ENCODE results near the gene EIF4G1. TPM values are rescaled to one million over a fixed set of nuclear protein-coding genes. Genes with fewer than 3 reads are reported as not detected.

Gene EIF4G1
- polyA plus RNA-seq, 3 donors from 2014 or later: 6.4 to 55.9 (median 13.4) TPM

- H3K4me3 Mint-ChIP-seq: no peak overlapping the region
- H3K27ac Mint-ChIP-seq: no peak overlapping the region
- H3K36me3 Mint-ChIP-seq: no peaks in the 10 kb centered on the region
- H3K27me3 Mint-ChIP-seq (ENCODE audit: low read depth in 3 of 3): peaks cover 2 to 4% (median 4%) of the 10 kb centered on the region in 3 donors
- no peaks in the 10 kb centered on the region for H3K4me1 Mint-ChIP-seq
- no peaks in the 10 kb centered on the region for H3K9me3 Mint-ChIP-seq
- no peak for DNase-seq
These were observed 22.5 kb upstream of the EIF4G1 start for GRCh38 chr3:184291738-184292445.

GRCh38 chr3:184295771-184296170 lies 18.6 kb upstream of the EIF4G1 start:
- Mint-ChIP-seq H3K27ac (peak overlapping the region in 1 of 6 donors; percentile 22), H3K4me1 (peaks cover 21 to 23% of the 10 kb centered on the region in 2 donors), H3K9me3 (no peaks in the 10 kb centered on the region), H3K4me3 (no peak overlapping the region), H3K27me3 (ENCODE audit: low read depth in 3 of 3) (peaks cover 2 to 8% (median 2%) of the 10 kb centered on the region in 3 donors), H3K36me3 (peaks cover 0 to 4% (median 0%) of the 10 kb centered on the region in 3 donors)
- no peak for DNase-seq

GRCh38 chr3:184296616-184297015 lies 17.8 kb upstream of the EIF4G1 start:
- Mint-ChIP-seq H3K27ac (no peak overlapping the region), H3K9me3 (no peaks in the 10 kb centered on the region), H3K4me3 (peak overlapping the region in 4 of 5 donors; percentile 29 to 92 (median 50)), H3K4me1 (peaks cover 22 to 29% of the 10 kb centered on the region in 2 donors), H3K27me3 (ENCODE audit: low read depth in 3 of 3) (peaks cover 0 to 6% (median 2%) of the 10 kb centered on the region in 3 donors), H3K36me3 (peaks cover 0 to 9% (median under 1%) of the 10 kb centered on the region in 3 donors)
- no peak for DNase-seq

- Mint-ChIP-seq H3K9me3 (no peaks in the 10 kb centered on the region), H3K36me3 (peaks cover 3 to 26% (median 13%) of the 10 kb centered on the region in 3 donors), H3K27ac (peak within 1 kb of the TSS; percentile 84 to 96 (median 91)), H3K4me3 (peak within 1 kb of the TSS; percentile 92 to 97 (median 92)), H3K27me3 (ENCODE audit: low read depth in 3 of 3) (peaks cover 0 to 6% (median 2%) of the 10 kb centered on the region in 3 donors), H3K4me1 (peaks cover 22 to 41% of the 10 kb centered on the region in 2 donors)
- DNase-seq: peak; percentile 96 to 97 (median 96)
These were observed 15.5 kb upstream of the EIF4G1 start, which contains the start of gene PSMD2 for GRCh38 chr3:184298759-184299487. TSS of gene PSMD2 (plus strand) at chr3:184299241. CDS start at chr3:184299267, 26 bp downstream.

- Mint-ChIP-seq H3K27ac (peak overlapping the region; percentile 80 to 96 (median 90)), H3K4me3 (peak overlapping the region; percentile 92 to 97 (median 92)), H3K27me3 (ENCODE audit: low read depth in 3 of 3) (peaks cover 0 to 6% (median 2%) of the 10 kb centered on the region in 3 donors), H3K9me3 (no peaks in the 10 kb centered on the region), H3K4me1 (peaks cover 22 to 41% of the 10 kb centered on the region in 2 donors), H3K36me3 (peaks cover 7 to 34% (median 16%) of the 10 kb centered on the region in 3 donors)
- no peak for DNase-seq
These were observed 14.7 kb upstream of the EIF4G1 start for GRCh38 chr3:184299488-184300377.

GRCh38 chr3:184300378-184300720 lies 14.1 kb upstream of the EIF4G1 start:
- no peak for DNase-seq
- H3K4me1 Mint-ChIP-seq: peaks cover 22 to 41% of the 10 kb centered on the region in 2 donors
- no peaks in the 10 kb centered on the region for H3K9me3 Mint-ChIP-seq
- peak overlapping the region; percentile 92 to 97 (median 92) for H3K4me3 Mint-ChIP-seq
- peak overlapping the region; percentile 11 to 91 (median 86) for H3K27ac Mint-ChIP-seq
- peaks cover 0 to 6% (median 2%) of the 10 kb centered on the region in 3 donors for H3K27me3 Mint-ChIP-seq (ENCODE audit: low read depth in 3 of 3)
- peaks cover 7 to 37% (median 16%) of the 10 kb centered on the region in 3 donors for H3K36me3 Mint-ChIP-seq

GRCh38 chr3:184305577-184305976 lies 8.8 kb upstream of the EIF4G1 start:
- H3K4me1 Mint-ChIP-seq: peaks cover 2 to 19% of the 10 kb centered on the region in 2 donors

GRCh38 chr3:184306341-184306972 lies 7.9 kb upstream of the EIF4G1 start:
- Mint-ChIP-seq H3K4me3 (no peak overlapping the region), H3K36me3 (peaks cover 23 to 67% (median 48%) of the 10 kb centered on the region in 3 donors), H3K27ac (peak overlapping the region in 1 of 6 donors; percentile 12), H3K4me1 (peaks cover 0 to 13% of the 10 kb centered on the region in 2 donors), H3K9me3 (no peaks in the 10 kb centered on the region), H3K27me3 (ENCODE audit: low read depth in 3 of 3) (peaks cover 0 to 5% (median 2%) of the 10 kb centered on the region in 3 donors)
- no peak for DNase-seq

More at GRCh38 chr3:184305577-184305976, 8.8 kb upstream of the EIF4G1 start:
- Mint-ChIP-seq H3K27me3 (ENCODE audit: low read depth in 3 of 3) (peaks cover 0 to 5% (median 2%) of the 10 kb centered on the region in 3 donors), H3K4me3 (no peak overlapping the region), H3K9me3 (no peaks in the 10 kb centered on the region), H3K36me3 (peaks cover 23 to 72% (median 48%) of the 10 kb centered on the region in 3 donors), H3K27ac (peak overlapping the region in 2 of 6 donors; percentile 44 to 74)
- no peak for DNase-seq

- Mint-ChIP-seq H3K27ac (peak overlapping the region in 2 of 6 donors; percentile 23), H3K36me3 (peaks cover 20 to 55% (median 41%) of the 10 kb centered on the region in 3 donors), H3K9me3 (no peaks in the 10 kb centered on the region), H3K27me3 (ENCODE audit: low read depth in 3 of 3) (peaks cover 0 to 5% (median 4%) of the 10 kb centered on the region in 3 donors), H3K4me1 (peaks cover 0 to 5% of the 10 kb centered on the region in 2 donors), H3K4me3 (no peak overlapping the region)
- no peak for DNase-seq
These were observed 6.5 kb upstream of the EIF4G1 start for GRCh38 chr3:184307915-184308314.

- H3K27ac Mint-ChIP-seq: no peak overlapping the region
- peaks cover 20 to 49% (median 35%) of the 10 kb centered on the region in 3 donors for H3K36me3 Mint-ChIP-seq
- no peak for DNase-seq
- H3K9me3 Mint-ChIP-seq: no peaks in the 10 kb centered on the region
- H3K4me3 Mint-ChIP-seq: no peak overlapping the region
- no peaks in the 10 kb centered on the region for H3K4me1 Mint-ChIP-seq
- peaks cover 0 to 8% (median 5%) of the 10 kb centered on the region in 3 donors for H3K27me3 Mint-ChIP-seq (ENCODE audit: low read depth in 3 of 3)
These were observed 5.7 kb upstream of the EIF4G1 start for GRCh38 chr3:184308744-184309143.

GRCh38 chr3:184311633-184312032 lies 2.8 kb upstream of the EIF4G1 start:
- H3K4me3 Mint-ChIP-seq: peak overlapping the region in 3 of 5 donors; percentile 6 to 58 (median 44)
- DNase-seq: no peak
- H3K27ac Mint-ChIP-seq: peak overlapping the region in 2 of 6 donors; percentile 54 to 76
- no peaks in the 10 kb centered on the region for H3K9me3 Mint-ChIP-seq
- H3K4me1 Mint-ChIP-seq: peaks cover 13 to 15% of the 10 kb centered on the region in 2 donors
- peaks cover 2 to 17% (median 6%) of the 10 kb centered on the region in 3 donors for H3K27me3 Mint-ChIP-seq (ENCODE audit: low read depth in 3 of 3)
- H3K36me3 Mint-ChIP-seq: peaks cover 13 to 25% (median 22%) of the 10 kb centered on the region in 3 donors

- DNase-seq: peak; percentile 80 to 83 (median 82)
- Mint-ChIP-seq H3K27ac (peak overlapping the region; percentile 76 to 95 (median 90)), H3K36me3 (peaks cover 0 to 8% (median 7%) of the 10 kb centered on the region in 3 donors), H3K9me3 (no peaks in the 10 kb centered on the region), H3K27me3 (ENCODE audit: low read depth in 3 of 3) (peaks cover 2 to 19% (median 4%) of the 10 kb centered on the region in 3 donors), H3K4me1 (peaks cover 35 to 43% of the 10 kb centered on the region in 2 donors), H3K4me3 (peak overlapping the region; percentile 85 to 91 (median 90))
These were observed 515 bp downstream of the EIF4G1 start for GRCh38 chr3:184314700-184315542.

Measured in immature natural killer cell (primary cell).